GM06990 (cell line): ENCODE results near the gene ABHD12.
A peak's percentile ranks its signal among the peaks of the same experiment; 100 is the strongest.

Experiments
- DNase-seq: peaks from one replicate; pipeline ENCODE4 v3.0.0-alpha.2; 2011; ENCODE audit not compliant: insufficient read length; ENCODE audit errors: extremely low read depth
- H3K27me3 ChIP-seq: replicated peaks from 2 replicates; pipeline ENCODE4 v1.6.0; 2011; ENCODE audit warnings: low read length; ENCODE audit not compliant: control insufficient read depth, insufficient read depth
- H3K36me3 ChIP-seq: 2 replicates; pipeline ENCODE4 v1.5.1; 2011; ENCODE audit warnings: low read length; ENCODE audit not compliant: control insufficient read depth, insufficient read depth
- H3K4me3 ChIP-seq: replicated peaks from 2 replicates; pipeline ENCODE4 v1.5.1; 2011; ENCODE audit warnings: low read depth, mild to moderate bottlenecking, control low read depth, low read length
- CTCF ChIP-seq: IDR thresholded peaks from 2 replicates; pipeline ENCODE4 v1.5.1; 2011; ENCODE audit warnings: low read length, control low read depth, mild to moderate bottlenecking, inconsistent platforms; ENCODE audit not compliant: insufficient read depth, poor library complexity, severe bottlenecking

ABHD12 gene

DNA sequence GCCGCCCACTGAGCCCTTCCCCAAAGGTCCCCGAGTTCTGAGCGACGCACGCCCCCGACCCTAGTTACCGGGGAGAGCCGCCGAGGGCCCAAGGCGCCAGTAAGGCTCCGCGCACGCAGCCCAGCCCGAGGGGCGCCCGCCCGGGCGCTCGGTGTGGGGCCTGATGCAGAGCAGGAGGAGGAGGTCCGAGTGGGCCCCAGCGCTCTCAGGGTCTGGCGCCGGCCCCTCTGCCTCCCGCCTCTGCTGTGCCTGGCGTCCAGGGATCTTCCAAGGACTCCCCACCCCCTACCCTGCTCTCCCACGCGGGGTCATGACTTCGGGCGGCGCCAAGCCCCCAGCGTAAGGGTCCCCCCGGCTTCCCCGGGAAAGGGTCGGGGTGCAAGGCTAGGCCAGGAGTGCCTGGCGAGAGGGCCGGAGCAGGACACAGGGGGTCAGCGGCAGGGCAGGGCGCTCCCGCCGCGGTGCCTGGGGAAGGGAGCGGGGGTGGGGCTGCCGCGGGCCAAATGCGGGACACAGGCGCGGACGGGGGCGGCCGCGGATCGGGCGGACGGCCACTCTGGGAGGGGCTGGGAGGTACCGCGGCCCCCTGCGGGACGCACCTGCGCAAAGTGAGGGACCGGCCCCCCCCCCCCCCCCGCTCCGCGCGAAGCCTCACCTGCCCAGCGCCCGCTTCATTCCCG, 637 bp downstream of the ABHD12 start:
- DNase-seq, result peak; percentile 67
- peak overlapping the region; percentile 94 for H3K4me3 ChIP-seq
- H3K27me3 ChIP-seq, result no peaks in the 10 kb centered on the region
- no peak for TF ChIP-seq CTCF
- no peaks in the 10 kb centered on the region for H3K36me3 ChIP-seq

GRCh38 chr20:25389401-25389857, 1.2 kb downstream of the ABHD12 start:
- Histone ChIP-seq H3K4me3 (peak overlapping the region; percentile 94), H3K27me3 (no peaks in the 10 kb centered on the region), H3K36me3 (peaks cover 1% of the 10 kb centered on the region)
- no peak for DNase-seq
- no peak for TF ChIP-seq CTCF

GRCh38 chr20:25382704-25383370, 7.8 kb downstream of the ABHD12 start:
- Histone ChIP-seq H3K36me3 (peaks cover 6% of the 10 kb centered on the region), H3K4me3 (no peak overlapping the region), H3K27me3 (no peaks in the 10 kb centered on the region)
- no peak for TF ChIP-seq CTCF
- DNase-seq, result no peak

- TF ChIP-seq CTCF, result no peak
Measured at GRCh38 chr20:25380945-25381614, 9.6 kb downstream of the ABHD12 start.

DNA sequence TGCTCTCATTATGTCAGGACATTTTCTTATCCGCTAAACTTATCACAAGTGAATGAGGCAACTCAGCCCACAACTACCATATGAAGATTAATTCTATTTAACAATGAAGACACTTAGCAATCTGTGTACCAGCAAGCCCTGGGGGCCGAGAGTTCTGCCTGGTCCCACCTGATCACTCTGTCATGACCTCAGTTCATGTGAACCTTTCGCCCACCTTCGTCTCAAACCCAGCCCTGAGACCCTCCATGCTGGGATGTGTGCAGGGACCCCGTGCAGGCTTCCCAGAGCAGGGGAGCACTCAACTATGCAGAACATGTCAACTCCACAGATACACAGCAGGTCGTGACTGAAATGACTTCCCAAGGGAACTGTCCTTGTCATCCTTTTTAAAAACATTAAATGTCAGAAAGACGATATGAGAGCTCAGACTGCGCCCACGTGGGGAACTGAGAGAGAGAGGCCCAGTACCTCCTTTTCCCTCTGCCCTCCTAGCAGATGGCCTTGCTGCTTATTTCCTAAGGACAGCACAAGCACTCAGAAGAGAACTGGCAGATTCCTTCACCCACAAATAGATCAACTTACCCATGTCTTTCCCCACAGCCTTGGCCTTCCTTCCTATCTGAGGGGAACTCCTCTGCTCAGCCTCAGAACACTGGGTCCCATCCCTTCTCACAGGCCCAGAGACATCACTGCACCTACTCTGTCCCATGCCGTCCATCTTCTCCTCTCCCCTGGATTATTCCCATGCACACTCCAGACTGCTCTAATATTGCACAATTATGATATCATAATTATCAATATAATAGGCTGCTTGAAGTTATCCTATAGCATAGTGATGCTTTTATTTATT, 11.5 kb downstream of the ABHD12 start:
- H3K36me3 ChIP-seq, result peaks cover 4% of the 10 kb centered on the region
- no peak for TF ChIP-seq CTCF
- no peak overlapping the region for H3K4me3 ChIP-seq
- H3K27me3 ChIP-seq, result no peaks in the 10 kb centered on the region
- DNase-seq, result no peak

More at GRCh38 chr20:25380945-25381614, 9.6 kb downstream of the ABHD12 start:
- no peaks in the 10 kb centered on the region for H3K27me3 ChIP-seq
- H3K36me3 ChIP-seq, result peaks cover 6% of the 10 kb centered on the region
- no peak overlapping the region for H3K4me3 ChIP-seq
- no peak for DNase-seq
